Memory B cell (primary cell): ENCODE measurements around the gene SLC7A1.
"Not testable (repeated sequence)": the region's sequence is repeated elsewhere in the genome, so short reads cannot be mapped to it uniquely, and the experiment has no call there.

Experiments
- ATAC-seq: fragments of 150-1000 bp; cut with Tn5 transposase; 2 replicates; pipeline ENCODE4 v1.10.0; 2021; ENCODE audit warnings: low read depth, mild to moderate bottlenecking, moderate library complexity
- DNase-seq, 2 donors: peaks; one replicate each; pipeline ENCODE4 v3.0.0; 2022; ENCODE audit warnings: low spot score in 2 of 2
- H3K27ac Mint-ChIP-seq: one replicate; pipeline ENCODE4 v1.8.0; 2022; ENCODE audit warnings: mild to moderate bottlenecking, moderate library complexity, mixed read lengths
- H3K27me3 Mint-ChIP-seq: one replicate; pipeline ENCODE4 v1.8.0; 2022; ENCODE audit warnings: mixed read lengths
- H3K36me3 Mint-ChIP-seq: one replicate; pipeline ENCODE4 v1.8.0; 2022; ENCODE audit warnings: mild to moderate bottlenecking, mixed read lengths
- H3K4me1 Mint-ChIP-seq: one replicate; pipeline ENCODE4 v1.8.0; 2022; ENCODE audit warnings: mixed read lengths
- H3K4me3 Mint-ChIP-seq: one replicate; pipeline ENCODE4 v1.8.0; 2022; ENCODE audit warnings: mild to moderate bottlenecking, moderate library complexity, mixed read lengths
- H3K9me3 Mint-ChIP-seq: one replicate; pipeline ENCODE4 v1.8.0; 2022; ENCODE audit warnings: mixed read lengths

The SLC7A1 gene

GRCh38 chr13:29595380-29596063 is at the start of gene SLC7A1:
SLC7A1 (minus strand) TSS chr13:29595688; CDS start chr13:29536188, 59,500 bp downstream.
- peaks cover 24% of the 10 kb centered on the region for H3K4me1 Mint-ChIP-seq
- H3K27ac Mint-ChIP-seq: peak within 1 kb of the TSS; percentile 82
- ATAC-seq: peak; percentile 87
- DNase-seq: peak; percentile 76 to 81
- H3K27me3 Mint-ChIP-seq: no peaks in the 10 kb centered on the region
- H3K36me3 Mint-ChIP-seq: no peaks in the 10 kb centered on the region
- H3K9me3 Mint-ChIP-seq: no peaks in the 10 kb centered on the region
- H3K4me3 Mint-ChIP-seq: peak within 1 kb of the TSS; percentile 89

- H3K27ac Mint-ChIP-seq: no peak overlapping the region
- no peak for ATAC-seq
- no peak overlapping the region for H3K4me3 Mint-ChIP-seq
Measured at GRCh38 chr13:29640665-29641064, 45.2 kb upstream of the SLC7A1 start.

GRCh38 chr13:29636831-29637230 is 41.3 kb upstream of the SLC7A1 start:
- not testable (repeated sequence) for H3K36me3 Mint-ChIP-seq, ATAC-seq, DNase-seq, H3K4me1 Mint-ChIP-seq, H3K9me3 Mint-ChIP-seq, H3K27ac Mint-ChIP-seq, H3K4me3 Mint-ChIP-seq
- H3K27me3 Mint-ChIP-seq: peaks cover 18% of the 10 kb centered on the region

More at GRCh38 chr13:29640665-29641064, 45.2 kb upstream of the SLC7A1 start:
- Mint-ChIP-seq H3K9me3 (no peaks in the 10 kb centered on the region), H3K4me1 (no peaks in the 10 kb centered on the region), H3K36me3 (no peaks in the 10 kb centered on the region), H3K27me3 (peaks cover 6% of the 10 kb centered on the region)
- no peak for DNase-seq

GRCh38 chr13:29624997-29625396 is 29.5 kb upstream of the SLC7A1 start:
- no peaks in the 10 kb centered on the region for H3K36me3 Mint-ChIP-seq
- no peak overlapping the region for H3K4me3 Mint-ChIP-seq
- H3K27me3 Mint-ChIP-seq: peaks cover 4% of the 10 kb centered on the region
- ATAC-seq (no peak), DNase-seq (no peak)
- H3K9me3 Mint-ChIP-seq: peaks cover 2% of the 10 kb centered on the region
- H3K4me1 Mint-ChIP-seq: peaks cover 7% of the 10 kb centered on the region
- no peak overlapping the region for H3K27ac Mint-ChIP-seq

- Mint-ChIP-seq H3K27me3 (peaks cover 4% of the 10 kb centered on the region), H3K36me3 (no peaks in the 10 kb centered on the region), H3K9me3 (peaks cover 4% of the 10 kb centered on the region), H3K4me3 (no peak overlapping the region), H3K4me1 (no peaks in the 10 kb centered on the region), H3K27ac (no peak overlapping the region)
- ATAC-seq (no peak), DNase-seq (no peak)
Measured at GRCh38 chr13:29621841-29622240, 26.4 kb upstream of the SLC7A1 start.

GRCh38 chr13:29621051-29621800 is 25.7 kb upstream of the SLC7A1 start:
- ATAC-seq (no peak), DNase-seq (no peak)
- Mint-ChIP-seq H3K27ac (no peak overlapping the region), H3K9me3 (peaks cover 4% of the 10 kb centered on the region), H3K27me3 (peaks cover 6% of the 10 kb centered on the region), H3K4me3 (no peak overlapping the region), H3K36me3 (no peaks in the 10 kb centered on the region), H3K4me1 (no peaks in the 10 kb centered on the region)

- no peak for DNase-seq
- Mint-ChIP-seq H3K27me3 (peaks cover 9% of the 10 kb centered on the region), H3K36me3 (no peaks in the 10 kb centered on the region), H3K27ac (no peak overlapping the region), H3K9me3 (peaks cover 4% of the 10 kb centered on the region), H3K4me1 (no peaks in the 10 kb centered on the region), H3K4me3 (no peak overlapping the region)
- no peak for ATAC-seq
Measured at GRCh38 chr13:29619995-29620394, 24.5 kb upstream of the SLC7A1 start.

GRCh38 chr13:29613101-29613500 is 17.6 kb upstream of the SLC7A1 start:
- no peak for ATAC-seq
- Mint-ChIP-seq H3K27me3 (peaks cover 19% of the 10 kb centered on the region), H3K27ac (no peak overlapping the region), H3K4me3 (no peak overlapping the region), H3K4me1 (no peaks in the 10 kb centered on the region), H3K9me3 (peaks cover 3% of the 10 kb centered on the region), H3K36me3 (no peaks in the 10 kb centered on the region)
- no peak for DNase-seq

GRCh38 chr13:29607465-29607864 is 12.0 kb upstream of the SLC7A1 start:
- H3K36me3 Mint-ChIP-seq: no peaks in the 10 kb centered on the region
- no peak overlapping the region for H3K27ac Mint-ChIP-seq
- H3K4me3 Mint-ChIP-seq: no peak overlapping the region
- H3K4me1 Mint-ChIP-seq: no peaks in the 10 kb centered on the region
- ATAC-seq (no peak), DNase-seq (no peak)
- H3K27me3 Mint-ChIP-seq: peaks cover 9% of the 10 kb centered on the region
- H3K9me3 Mint-ChIP-seq: no peaks in the 10 kb centered on the region

- DNase-seq (no peak), ATAC-seq (no peak)
- H3K36me3 Mint-ChIP-seq: no peaks in the 10 kb centered on the region
- H3K27ac Mint-ChIP-seq: no peak overlapping the region
- no peaks in the 10 kb centered on the region for H3K9me3 Mint-ChIP-seq
- no peak overlapping the region for H3K4me3 Mint-ChIP-seq
- peaks cover 2% of the 10 kb centered on the region for H3K27me3 Mint-ChIP-seq
- H3K4me1 Mint-ChIP-seq: no peaks in the 10 kb centered on the region
Measured at GRCh38 chr13:29605860-29606526, 10.5 kb upstream of the SLC7A1 start.

- no peaks in the 10 kb centered on the region for H3K9me3 Mint-ChIP-seq
- H3K36me3 Mint-ChIP-seq: no peaks in the 10 kb centered on the region
- ATAC-seq: no peak
- H3K27me3 Mint-ChIP-seq: no peaks in the 10 kb centered on the region
- H3K4me1 Mint-ChIP-seq: peaks cover 8% of the 10 kb centered on the region
- H3K27ac Mint-ChIP-seq: no peak overlapping the region
- DNase-seq: no peak
- no peak overlapping the region for H3K4me3 Mint-ChIP-seq
Measured at GRCh38 chr13:29598321-29598720, 2.8 kb upstream of the SLC7A1 start.

GRCh38 chr13:29597706-29598105 is 2.2 kb upstream of the SLC7A1 start:
- H3K4me3 Mint-ChIP-seq: no peak overlapping the region
- H3K27ac Mint-ChIP-seq: no peak overlapping the region
- peaks cover 11% of the 10 kb centered on the region for H3K4me1 Mint-ChIP-seq

GRCh38 chr13:29597246-29597645 is 1.8 kb upstream of the SLC7A1 start:
- no peaks in the 10 kb centered on the region for H3K36me3 Mint-ChIP-seq

More at GRCh38 chr13:29597706-29598105, 2.2 kb upstream of the SLC7A1 start:
- no peak for ATAC-seq
- H3K9me3 Mint-ChIP-seq: no peaks in the 10 kb centered on the region
- no peaks in the 10 kb centered on the region for H3K36me3 Mint-ChIP-seq
- H3K27me3 Mint-ChIP-seq: no peaks in the 10 kb centered on the region
- DNase-seq: no peak

GRCh38 chr13:29596064-29596418 is 553 bp upstream of the SLC7A1 start:
- Mint-ChIP-seq H3K36me3 (no peaks in the 10 kb centered on the region), H3K4me3 (peak overlapping the region; percentile 89), H3K27me3 (no peaks in the 10 kb centered on the region), H3K9me3 (no peaks in the 10 kb centered on the region), H3K4me1 (peaks cover 23% of the 10 kb centered on the region), H3K27ac (peak overlapping the region; percentile 78)
- no peak for ATAC-seq
- DNase-seq: no peak

More at GRCh38 chr13:29597246-29597645, 1.8 kb upstream of the SLC7A1 start:
- no peaks in the 10 kb centered on the region for H3K9me3 Mint-ChIP-seq
- DNase-seq: no peak
- H3K27ac Mint-ChIP-seq: no peak overlapping the region
- no peak for ATAC-seq
- no peaks in the 10 kb centered on the region for H3K27me3 Mint-ChIP-seq
- H3K4me1 Mint-ChIP-seq: peaks cover 14% of the 10 kb centered on the region
- H3K4me3 Mint-ChIP-seq: no peak overlapping the region
